SK-N-SH (cell line): ENCODE data around the gene ARL6IP5. TPM values are rescaled to one million over a fixed set of nuclear protein-coding genes. Genes with fewer than 3 reads are reported as not detected.

ENCODE experiments used
- CTCF ChIA-PET: fragments of 300-600, 350-600 bp; formaldehyde crosslinking; extraction: SDS; loops from one replicate; lab custom pipeline; 2021; lab: Yijun Ruan, JAX
- POLR2A ChIA-PET: fragments of 350-600 bp; sonication (Branson Sonifier 250); formaldehyde crosslinking; extraction: SDS; loops from one replicate; lab custom pipeline; 2020; ENCODE audit warnings: antibody characterized with exemption, inconsistent platforms; lab: Yijun Ruan, JAX
- DNase-seq: peaks from one replicate; pipeline ENCODE4 v3.0.0; 2012
- H2AFZ ChIP-seq: fragments of 200-600 bp; sonication (generic); 2 replicates; pipeline ENCODE4 v1.8.1; 2016; ENCODE audit warnings: antibody characterized with exemption, mild to moderate bottlenecking, low read depth
- H3F3A ChIP-seq: fragments of 200-600 bp; sonication (generic); replicated peaks from 2 replicates; pipeline ENCODE3; 2016; ENCODE audit warnings: antibody characterized with exemption, mild to moderate bottlenecking; ENCODE audit not compliant: insufficient read depth
- H3K27ac ChIP-seq, 2 experiments: fragments of 200-500 bp in 1 of 2; fragments of 200-600 bp in 1 of 2; sonication (Bioruptor generic) in 1 of 2; sonication (generic), shearing (Covaris generic) in 1 of 2; 2 replicates each; pipeline versions ENCODE4 v1.5.1 to v1.6.1; 2014 to 2016; ENCODE audit warnings: low read depth in 2 of 2, inconsistent platforms in 1 of 2, low read length in 1 of 2, mild to moderate bottlenecking in 1 of 2, mixed read lengths in 1 of 2
- H3K27me3 ChIP-seq: fragments of 200-600 bp; sonication (generic), shearing (Covaris generic); 2 replicates; pipeline ENCODE4 v1.6.1; 2016; ENCODE audit warnings: mixed run types; ENCODE audit not compliant: insufficient read depth
- H3K36me3 ChIP-seq, 2 experiments: fragments of 200-500 bp in 1 of 2; fragments of 200-600 bp in 1 of 2; sonication (Bioruptor generic) in 1 of 2; sonication (generic) in 1 of 2; replicated peaks in 1 of 2; 2 replicates each; pipeline versions ENCODE3 to v1.5.1; 2014 to 2016; ENCODE audit warnings: low read length in 1 of 2, mild to moderate bottlenecking in 1 of 2; ENCODE audit not compliant: insufficient read depth in 2 of 2, control insufficient read depth in 1 of 2
- H3K4me1 ChIP-seq, 2 experiments: fragments of 200-500 bp in 1 of 2; fragments of 200-600 bp in 1 of 2; sonication (Bioruptor generic) in 1 of 2; sonication (generic), shearing (Covaris generic) in 1 of 2; 2 replicates each; pipeline versions ENCODE4 v1.5.1 to v1.6.1; 2014 to 2016; ENCODE audit warnings: low read depth in 1 of 2, low read length in 1 of 2, mixed run types in 1 of 2; ENCODE audit not compliant: insufficient read depth in 2 of 2, control insufficient read depth in 1 of 2
- H3K4me2 ChIP-seq: fragments of 200-600 bp; sonication (generic), shearing (Covaris generic); 2 replicates; pipeline ENCODE4 v1.6.1; 2017; ENCODE audit warnings: mixed run types
- H3K4me3 ChIP-seq, 2 experiments: fragments of 200-500 bp in 1 of 2; fragments of 200-600 bp in 1 of 2; sonication (Bioruptor generic) in 1 of 2; sonication (generic), shearing (Covaris generic) in 1 of 2; 2 replicates each; pipeline versions ENCODE4 v1.5.1 to v1.8.1; 2014 to 2016; ENCODE audit warnings: low read depth in 2 of 2, inconsistent platforms in 1 of 2, low read length in 1 of 2, mild to moderate bottlenecking in 1 of 2, mixed read lengths in 1 of 2, moderate library complexity in 1 of 2
- H3K79me2 ChIP-seq: fragments of 200-600 bp; sonication (generic); 2 replicates; pipeline ENCODE4 v1.8.1; 2017; ENCODE audit warnings: mild to moderate bottlenecking; ENCODE audit not compliant: insufficient read depth
- H3K9ac ChIP-seq: fragments of 200-600 bp; sonication (generic); 2 replicates; pipeline ENCODE4 v1.6.1; 2017; ENCODE audit warnings: mixed run types
- H3K9me2 ChIP-seq: fragments of 200-600 bp; sonication (generic); 2 replicates; pipeline ENCODE4 v1.6.1; 2017; ENCODE audit warnings: mixed run types
- H3K9me3 ChIP-seq: fragments of 200-600 bp; sonication (generic); 2 replicates; pipeline ENCODE4 v1.6.1; 2017; ENCODE audit warnings: mixed run types, mild to moderate bottlenecking, moderate library complexity
- H4K20me1 ChIP-seq: fragments of 200-600 bp; sonication (generic); 2 replicates; pipeline ENCODE4 v1.6.1; 2017; ENCODE audit warnings: mild to moderate bottlenecking, mixed run types; ENCODE audit not compliant: insufficient read depth
- CHD2 ChIP-seq: fragments of 150-350 bp; IDR thresholded peaks from 2 replicates; pipeline ENCODE4 v1.6.1; 2018; ENCODE audit warnings: low read length; ENCODE audit not compliant: partially characterized antibody
- EZH2phosphoT487 ChIP-seq: fragments of 200-600 bp; sonication (generic); IDR thresholded peaks from 2 replicates; pipeline ENCODE4 v1.6.1; 2017; ENCODE audit warnings: low read depth, mixed run types, mild to moderate bottlenecking, antibody characterized with exemption, moderate library complexity, borderline replicate concordance
- JUND ChIP-seq: IDR thresholded peaks from 2 replicates; pipeline ENCODE4 v1.4.0; 2012
- NRF1 ChIP-seq: IDR thresholded peaks from 2 replicates; pipeline ENCODE4 v1.6.1; 2012; ENCODE audit warnings: low read depth, mild to moderate bottlenecking, low read length
- TEAD4 ChIP-seq: IDR thresholded peaks from 2 replicates; pipeline ENCODE4 v1.4.0; 2012; ENCODE audit warnings: mild to moderate bottlenecking, borderline replicate concordance; ENCODE audit not compliant: insufficient read depth
- WGBS: methylation state at CpG from one replicate; pipeline ENCODE4 v1.1.6; 2017; ENCODE audit warnings: low lambda C conversion rate; 5-methylcytosine and 5-hydroxymethylcytosine counted together
- polyA plus RNA-seq, 3 experiments: library from polyadenylated mRNA; depleted of rRNA; stranded (reverse); fragments of >200 nt; gene quantifications; 2 replicates each; pipeline ENCODE4 v1.2.3, GENCODE V29; 2012

Gene ARL6IP5
- polyA plus RNA-seq, 1 of the 3 experiments (the other 2 are of a cell fraction), result 64.6 TPM

DNA sequence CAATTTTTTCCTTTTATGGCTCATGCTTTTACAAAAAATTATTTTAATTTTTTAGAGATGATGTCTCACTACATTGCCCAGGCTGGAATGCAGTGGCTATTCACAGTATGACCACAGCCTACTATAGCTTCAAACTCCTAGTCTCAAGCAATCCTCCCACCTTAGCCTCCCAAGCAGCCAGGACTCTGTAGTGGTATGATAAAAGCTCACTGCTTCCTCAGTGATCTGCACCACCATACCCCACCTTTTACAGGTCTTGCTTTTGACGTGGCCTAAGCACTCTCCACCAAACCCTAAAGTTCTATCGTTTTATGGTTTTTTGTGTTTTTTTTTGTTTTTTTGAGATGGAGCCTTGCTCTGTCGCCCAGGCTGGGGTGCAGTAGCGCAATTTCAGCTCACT lies 18.6 kb upstream of the ARL6IP5 start:
- no peaks in the 10 kb centered on the region for H3K9me2 ChIP-seq
- CTCF ChIA-PET, result no interaction called here
- WGBS, result 85% methylated on average over 4 of the region's 4 CpGs
- H3K9me3 ChIP-seq, result no peaks in the 10 kb centered on the region
- peaks cover 58 to 62% of the 10 kb centered on the region in 2 experiments for H3K36me3 ChIP-seq
- no peak overlapping the region for H3K9ac ChIP-seq
- no peak overlapping the region for H2AFZ ChIP-seq
- H3K79me2 ChIP-seq, result peaks cover 14% of the 10 kb centered on the region
- no peaks in the 10 kb centered on the region for H4K20me1 ChIP-seq
- H3K4me3 ChIP-seq, result no peak overlapping the region
- no peak for TF ChIP-seq NRF1
- TF ChIP-seq TEAD4, result no peak
- no peaks in the 10 kb centered on the region for H3F3A ChIP-seq
- no peak overlapping the region for H3K27ac ChIP-seq
- H3K4me1 ChIP-seq, result no peaks in the 10 kb centered on the region; a peak in 1 of 4 replicates
- DNase-seq, result no peak
- POLR2A ChIA-PET, result no interaction called here
- no peaks in the 10 kb centered on the region for H3K27me3 ChIP-seq
- H3K4me2 ChIP-seq, result no peak overlapping the region

DNA sequence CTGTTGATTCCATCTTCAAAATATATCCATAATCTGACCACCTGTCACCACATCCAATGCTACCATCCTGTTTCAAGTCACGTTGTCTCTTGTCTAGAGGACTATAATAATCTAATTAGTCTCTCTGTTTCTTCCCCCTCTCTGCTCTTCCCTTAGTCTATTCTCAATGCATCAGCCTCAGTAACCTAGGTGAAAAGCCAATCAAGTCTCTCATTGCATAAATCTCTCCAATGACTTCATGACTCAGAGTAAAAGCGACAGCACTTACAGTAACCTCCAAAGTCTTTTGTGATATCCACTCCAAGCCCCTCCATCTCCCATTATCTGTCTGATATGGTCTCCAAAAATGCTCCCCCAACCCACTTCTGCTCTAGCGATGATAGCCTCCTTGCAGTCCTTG lies 11.8 kb upstream of the ARL6IP5 start:
- Histone ChIP-seq H3F3A (no peaks in the 10 kb centered on the region), H3K36me3 (peaks cover 41 to 50% of the 10 kb centered on the region in 2 experiments), H3K27ac (no peak overlapping the region), H3K9me3 (no peaks in the 10 kb centered on the region), H3K27me3 (no peaks in the 10 kb centered on the region), H2AFZ (no peak overlapping the region), H3K9me2 (no peaks in the 10 kb centered on the region), H3K9ac (no peak overlapping the region), H3K4me3 (no peak overlapping the region), H3K4me2 (no peak overlapping the region), H3K79me2 (peaks cover 62% of the 10 kb centered on the region), H4K20me1 (no peaks in the 10 kb centered on the region), H3K4me1 (peaks cover 0 to 5% of the 10 kb centered on the region in 2 experiments; a peak in 2 of 4 replicates)
- 93% methylated on average over 3 of the region's 3 CpGs for WGBS
- no peak for TF ChIP-seq NRF1
- no peak for TF ChIP-seq JUND
- DNase-seq, result no peak
- ChIA-PET CTCF (interaction anchor here (2.8 kb wide), 1 partner anchor 11 kb away, joined by 6 read pairs; the partner anchor contains the start of gene ARL6IP5), POLR2A (no interaction called here)

DNA sequence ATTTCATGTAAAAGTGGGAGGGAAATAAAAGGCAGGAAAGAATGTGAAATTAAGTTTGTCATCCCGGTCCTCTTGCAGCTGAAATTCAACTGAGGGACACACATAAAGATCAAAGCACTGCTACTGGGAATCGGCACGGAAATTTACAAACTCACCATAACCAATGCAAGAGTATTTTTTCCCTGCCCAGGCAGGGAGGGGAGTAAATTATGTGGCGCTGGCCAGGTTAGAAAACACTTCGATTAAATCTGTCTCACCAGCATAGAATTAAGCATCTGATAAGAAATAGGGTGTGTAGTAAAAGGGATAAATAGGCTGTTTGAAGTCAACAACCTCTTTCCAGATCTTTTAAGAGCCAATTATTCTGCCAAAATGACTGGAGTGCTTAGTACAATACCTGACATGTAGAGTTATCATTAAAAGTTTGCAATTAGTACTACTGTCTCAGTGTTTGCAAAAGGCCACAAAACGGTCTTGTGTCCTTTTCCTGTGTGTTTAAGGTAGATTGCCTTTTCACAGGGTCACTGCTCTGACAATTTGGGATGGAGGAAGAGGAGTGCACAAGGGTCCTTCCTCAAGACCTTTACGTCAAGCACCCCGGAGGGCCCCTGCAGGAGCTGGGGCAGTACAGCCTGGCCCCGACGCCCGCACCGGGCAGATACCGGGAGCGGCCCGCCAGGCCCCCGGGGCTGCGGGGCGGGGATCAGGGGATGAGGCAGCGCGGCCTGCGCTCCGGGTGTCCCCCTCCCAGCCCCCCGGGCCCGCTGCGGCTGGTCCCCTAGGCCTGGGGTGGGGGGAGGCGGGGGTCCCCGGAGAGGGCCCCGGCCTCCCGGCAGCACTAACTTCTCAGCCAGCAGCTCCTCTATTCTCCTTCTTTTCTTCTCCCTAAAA lies 5.2 kb upstream of the ARL6IP5 start:
- ChIA-PET CTCF (interaction anchor here (1.2 kb wide), 1 partner anchor 28 kb away, joined by 4 read pairs; no protein-coding TSS in a partner anchor), POLR2A (interaction anchor here (0.6 kb wide), 1 partner anchor 25 kb away, joined by 3 read pairs; no protein-coding TSS in a partner anchor)

More for the DNA sequence above, 5.2 kb upstream of the ARL6IP5 start:
- peak overlapping the region; percentile 89 for H3K9ac ChIP-seq
- H3K79me2 ChIP-seq, result peaks cover 53% of the 10 kb centered on the region
- peaks cover 29% of the 10 kb centered on the region for H3F3A ChIP-seq
- TF ChIP-seq EZH2phosphoT487 (no peak), CHD2 (peak; percentile 3)
- H3K36me3 ChIP-seq, result peaks cover 6 to 16% of the 10 kb centered on the region in 2 experiments
- no peaks in the 10 kb centered on the region for H3K27me3 ChIP-seq
- H3K4me2 ChIP-seq, result peak overlapping the region; percentile 85
- peak; percentile 76 for DNase-seq
- 4% methylated on average over 8 of the region's 29 CpGs for WGBS
- H3K9me2 ChIP-seq, result no peaks in the 10 kb centered on the region
- H3K4me1 ChIP-seq, result peaks cover 31% of the 10 kb centered on the region in 2 experiments
- peak overlapping the region; percentile 79 to 86 for H3K4me3 ChIP-seq
- H2AFZ ChIP-seq, result peak overlapping the region; percentile 47; the same call in 1 of the 2 replicates
- H3K9me3 ChIP-seq, result no peaks in the 10 kb centered on the region
- H4K20me1 ChIP-seq, result no peaks in the 10 kb centered on the region
- H3K27ac ChIP-seq, result peak overlapping the region; percentile 27 to 76; a peak in 3 of 4 replicates
